Fibroblast of the aortic adventitia (primary cell): ENCODE measurements around the gene OR2A12. TPM values are rescaled to one million over a fixed set of nuclear protein-coding genes. Genes with fewer than 3 reads are reported as not detected.
"Not testable (repeated sequence)": the region's sequence is repeated elsewhere in the genome, so short reads cannot be mapped to it uniquely, and the experiment has no call there.

Experiments
- DNase-seq: peaks from one replicate; pipeline ENCODE4 v3.0.0-alpha.2; 2010; ENCODE audit warnings: low read depth
- H3K4me3 ChIP-seq: 2 replicates; pipeline ENCODE4 v1.5.1; 2011; ENCODE audit warnings: low read depth, mild to moderate bottlenecking, control low read depth, low read length, moderate library complexity
- CTCF ChIP-seq: IDR thresholded peaks from 2 replicates; pipeline ENCODE4 v1.5.1; 2011; ENCODE audit warnings: mild to moderate bottlenecking, low read length, control low read depth, inconsistent platforms; ENCODE audit not compliant: insufficient read depth
- total RNA-seq: library from RNA; depleted of rRNA; stranded (reverse); fragments of >200 nt; gene quantifications from 2 replicates; pipeline ENCODE4 v1.2.3, GENCODE V29; 2012; ENCODE audit warnings: low replicate concordance

OR2A12 gene
- not detected in 2 replicates for total RNA-seq

- no peak for DNase-seq
- no peak within 1 kb of the TSS for H3K4me3 ChIP-seq
- TF ChIP-seq CTCF: no peak
Measured at GRCh38 chr7:144085978-144086377, at the start of gene OR2A12. Gene OR2A12, plus strand, starts transcription at chr7:144086278. Its CDS starts 8,830 bp downstream, at chr7:144095108.

- no peak overlapping the region for H3K4me3 ChIP-seq
- no peak for TF ChIP-seq CTCF
- no peak for DNase-seq
Measured at GRCh38 chr7:144036302-144036885, 49.7 kb upstream of the OR2A12 start.

GRCh38 chr7:144037414-144038035 is 48.6 kb upstream of the OR2A12 start:
- no peak overlapping the region for H3K4me3 ChIP-seq
- no peak for DNase-seq
- TF ChIP-seq CTCF: no peak

- H3K4me3 ChIP-seq: no peak overlapping the region
- no peak for TF ChIP-seq CTCF
- no peak for DNase-seq
Measured at GRCh38 chr7:144038887-144039286, 47.2 kb upstream of the OR2A12 start.

GRCh38 chr7:144048648-144049047 is 37.4 kb upstream of the OR2A12 start, which contains the start of gene OR2A5:
Gene OR2A5, plus strand, starts transcription at chr7:144048948. Its CDS starts 1,454 bp downstream, at chr7:144050402.
- DNase-seq: no peak

GRCh38 chr7:144049491-144049890 is 36.6 kb upstream of the OR2A12 start:
- TF ChIP-seq CTCF: no peak
- no peak overlapping the region for H3K4me3 ChIP-seq

More at GRCh38 chr7:144048648-144049047, 37.4 kb upstream of the OR2A12 start, which contains the start of gene OR2A5:
- H3K4me3 ChIP-seq: no peak within 1 kb of the TSS
- no peak for TF ChIP-seq CTCF

GRCh38 chr7:144050093-144050492 is 36.0 kb upstream of the OR2A12 start:
- TF ChIP-seq CTCF: no peak
- no peak overlapping the region for H3K4me3 ChIP-seq
- no peak for DNase-seq

More at GRCh38 chr7:144049491-144049890, 36.6 kb upstream of the OR2A12 start:
- no peak for DNase-seq

- DNase-seq, H3K4me3 ChIP-seq: not testable (repeated sequence)
Measured at GRCh38 chr7:144050884-144051283, 35.2 kb upstream of the OR2A12 start.
